Left ventricle myocardium inferior (tissue), 1 donor: Measurements from ENCODE around the gene RCCD1. TPM values are rescaled to one million over a fixed set of nuclear protein-coding genes. Genes with fewer than 3 reads are reported as not detected.

ENCODE experiments used
- DNase-seq: peaks from one replicate; pipeline ENCODE4 v3.0.0-alpha.2; 2020
- H3K27ac ChIP-seq: fragments of 200-600 bp; replicated peaks from 2 replicates; pipeline ENCODE4 v1.8.0; 2021
- H3K27me3 ChIP-seq: fragments of 200-600 bp; 2 replicates; pipeline ENCODE4 v1.8.0; 2021; ENCODE audit warnings: low read depth
- H3K36me3 ChIP-seq: fragments of 200-600 bp; 2 replicates; pipeline ENCODE4 v1.8.0; 2021
- H3K4me1 ChIP-seq: fragments of 200-600 bp; 2 replicates; pipeline ENCODE4 v1.8.0; 2021
- H3K4me3 ChIP-seq: fragments of 200-600 bp; 2 replicates; pipeline ENCODE4 v1.8.0; 2021; ENCODE audit warnings: mild to moderate bottlenecking, moderate library complexity
- H3K9me3 ChIP-seq: fragments of 200-600 bp; replicated peaks from 2 replicates; pipeline ENCODE4 v1.8.0; 2021
- CTCF ChIP-seq: fragments of 200-600 bp; IDR thresholded peaks from 2 replicates; pipeline ENCODE4 v1.8.0; 2021; ENCODE audit warnings: antibody characterized with exemption, mild to moderate bottlenecking, borderline replicate concordance
- intact Hi-C: fragments of 100-400 bp; cut with micrococcal nuclease; formaldehyde crosslinking; loops from one replicate; pipeline ENCODE4 v1.11.0; 2022
- total RNA-seq: library from RNA; stranded (reverse); fragmentation: NEBNext Ultra II Directional; extraction: Animal tissue kit (Norgen Biotek cat#: 25700); gene quantifications from one replicate; pipeline ENCODE4 v1.2.1, GENCODE V29; 2021
- donor health status: DM: no; HTN: yes; CAD: no; lungs with severe emphysema.

RCCD1 gene
- total RNA-seq, 1 donor from 2014 or later = 10.9 TPM

GRCh38 chr15:90968434-90968833 lies 13.8 kb downstream of the RCCD1 start:
- no peak for DNase-seq
- Histone ChIP-seq H3K4me1 (no peaks in the 10 kb centered on the region), H3K27me3 (no peaks in the 10 kb centered on the region), H3K27ac (no peak overlapping the region), H3K36me3 (peaks cover 25% of the 10 kb centered on the region), H3K9me3 (no peaks in the 10 kb centered on the region), H3K4me3 (no peak overlapping the region)
- TF ChIP-seq CTCF = no peak
- intact Hi-C loops = no loop called here

GRCh38 chr15:90970274-90970673 lies 15.6 kb downstream of the RCCD1 start:
- no peaks in the 10 kb centered on the region for H3K4me1 ChIP-seq
- peaks cover 14% of the 10 kb centered on the region for H3K36me3 ChIP-seq
- DNase-seq = no peak
- H3K27ac ChIP-seq = no peak overlapping the region
- no peak overlapping the region for H3K4me3 ChIP-seq
- TF ChIP-seq CTCF = no peak
- H3K27me3 ChIP-seq = no peaks in the 10 kb centered on the region
- H3K9me3 ChIP-seq = no peaks in the 10 kb centered on the region
- intact Hi-C loops = no loop called here

GRCh38 chr15:90972133-90972532 lies 17.4 kb downstream of the RCCD1 start:
- no peak for DNase-seq
- no peaks in the 10 kb centered on the region for H3K27me3 ChIP-seq
- no peaks in the 10 kb centered on the region for H3K36me3 ChIP-seq
- no peak for TF ChIP-seq CTCF
- H3K4me3 ChIP-seq = no peak overlapping the region
- H3K4me1 ChIP-seq = no peaks in the 10 kb centered on the region
- intact Hi-C loops = no loop called here
- no peaks in the 10 kb centered on the region for H3K9me3 ChIP-seq
- no peak overlapping the region for H3K27ac ChIP-seq

GRCh38 chr15:90974216-90974615 lies 19.5 kb downstream of the RCCD1 start:
- Histone ChIP-seq H3K36me3 (no peaks in the 10 kb centered on the region), H3K27ac (no peak overlapping the region), H3K9me3 (no peaks in the 10 kb centered on the region), H3K4me1 (no peaks in the 10 kb centered on the region), H3K27me3 (no peaks in the 10 kb centered on the region), H3K4me3 (no peak overlapping the region)
- no peak for TF ChIP-seq CTCF
- intact Hi-C loops = no loop called here
- DNase-seq = no peak

- Histone ChIP-seq H3K27me3 (no peaks in the 10 kb centered on the region), H3K4me3 (no peak overlapping the region), H3K4me1 (no peaks in the 10 kb centered on the region), H3K9me3 (no peaks in the 10 kb centered on the region), H3K36me3 (peaks cover 4% of the 10 kb centered on the region), H3K27ac (no peak overlapping the region)
- intact Hi-C loops = no loop called here
- no peak for DNase-seq
- TF ChIP-seq CTCF = no peak
Observed at GRCh38 chr15:90979582-90979981, 24.9 kb downstream of the RCCD1 start.

- TF ChIP-seq CTCF = no peak
- DNase-seq = no peak
- intact Hi-C loops = no loop called here
- Histone ChIP-seq H3K27me3 (no peaks in the 10 kb centered on the region), H3K9me3 (no peaks in the 10 kb centered on the region), H3K4me1 (no peaks in the 10 kb centered on the region), H3K27ac (no peak overlapping the region), H3K36me3 (peaks cover 4% of the 10 kb centered on the region), H3K4me3 (no peak overlapping the region)
Observed at GRCh38 chr15:90981681-90982080, 27.0 kb downstream of the RCCD1 start.
